ENCODE results near the gene GNAS-AS1.

GNAS-AS1 gene

DNA sequence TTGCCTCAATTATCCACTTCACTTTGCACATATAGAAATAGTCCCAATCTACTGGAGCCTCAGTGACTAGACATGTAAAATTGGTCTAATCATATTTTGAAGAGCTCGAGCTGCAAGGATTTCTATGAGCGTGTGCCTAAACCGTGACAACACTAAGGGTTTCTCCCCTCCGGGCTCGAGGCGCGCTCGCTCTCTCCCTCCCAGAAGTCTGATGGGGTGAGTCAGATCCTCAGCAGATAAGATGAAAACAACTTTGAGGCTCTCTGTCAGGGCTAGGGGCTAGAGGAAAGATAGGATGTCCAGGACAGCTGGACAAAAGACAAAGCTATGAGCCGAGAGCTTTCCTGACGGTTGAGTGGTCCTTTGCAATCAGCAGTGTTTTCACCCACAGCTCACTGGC is 16.8 kb downstream of the GNAS-AS1 start:
- no peak for TF ChIP-seq TCF12 (IDR thresholded peaks at IDR 0.05; ENCODE audit: low read depth)
- no peak for TF ChIP-seq EGR1 (IDR thresholded peaks at IDR 0.05)
- TF ChIP-seq TAF1 (IDR thresholded peaks at IDR 0.05; ENCODE audit: low read depth): no peak
- no peak for TF ChIP-seq EP300 (IDR thresholded peaks at IDR 0.05; ENCODE audit: borderline replicate concordance)
- no peak for TF ChIP-seq TEAD4 (IDR thresholded peaks at IDR 0.05)
- TF ChIP-seq, protein P1, sequence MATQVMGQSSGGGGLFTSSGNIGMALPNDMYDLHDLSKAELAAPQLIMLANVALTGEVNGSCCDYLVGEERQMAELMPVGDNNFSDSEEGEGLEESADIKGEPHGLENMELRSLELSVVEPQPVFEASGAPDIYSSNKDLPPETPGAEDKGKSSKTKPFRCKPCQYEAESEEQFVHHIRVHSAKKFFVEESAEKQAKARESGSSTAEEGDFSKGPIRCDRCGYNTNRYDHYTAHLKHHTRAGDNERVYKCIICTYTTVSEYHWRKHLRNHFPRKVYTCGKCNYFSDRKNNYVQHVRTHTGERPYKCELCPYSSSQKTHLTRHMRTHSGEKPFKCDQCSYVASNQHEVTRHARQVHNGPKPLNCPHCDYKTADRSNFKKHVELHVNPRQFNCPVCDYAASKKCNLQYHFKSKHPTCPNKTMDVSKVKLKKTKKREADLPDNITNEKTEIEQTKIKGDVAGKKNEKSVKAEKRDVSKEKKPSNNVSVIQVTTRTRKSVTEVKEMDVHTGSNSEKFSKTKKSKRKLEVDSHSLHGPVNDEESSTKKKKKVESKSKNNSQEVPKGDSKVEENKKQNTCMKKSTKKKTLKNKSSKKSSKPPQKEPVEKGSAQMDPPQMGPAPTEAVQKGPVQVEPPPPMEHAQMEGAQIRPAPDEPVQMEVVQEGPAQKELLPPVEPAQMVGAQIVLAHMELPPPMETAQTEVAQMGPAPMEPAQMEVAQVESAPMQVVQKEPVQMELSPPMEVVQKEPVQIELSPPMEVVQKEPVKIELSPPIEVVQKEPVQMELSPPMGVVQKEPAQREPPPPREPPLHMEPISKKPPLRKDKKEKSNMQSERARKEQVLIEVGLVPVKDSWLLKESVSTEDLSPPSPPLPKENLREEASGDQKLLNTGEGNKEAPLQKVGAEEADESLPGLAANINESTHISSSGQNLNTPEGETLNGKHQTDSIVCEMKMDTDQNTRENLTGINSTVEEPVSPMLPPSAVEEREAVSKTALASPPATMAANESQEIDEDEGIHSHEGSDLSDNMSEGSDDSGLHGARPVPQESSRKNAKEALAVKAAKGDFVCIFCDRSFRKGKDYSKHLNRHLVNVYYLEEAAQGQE (IDR thresholded peaks at IDR 0.05; ENCODE audit: low read depth): no peak
- TF ChIP-seq CREB1 (IDR thresholded peaks at IDR 0.05; ENCODE audit: low read depth): no peak
- TF ChIP-seq, protein P2, sequence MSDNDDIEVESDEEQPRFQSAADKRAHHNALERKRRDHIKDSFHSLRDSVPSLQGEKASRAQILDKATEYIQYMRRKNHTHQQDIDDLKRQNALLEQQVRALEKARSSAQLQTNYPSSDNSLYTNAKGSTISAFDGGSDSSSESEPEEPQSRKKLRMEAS (IDR thresholded peaks at IDR 0.05): no peak
- no peak for TF ChIP-seq ZBTB7A (IDR thresholded peaks at IDR 0.05; ENCODE audit: low read depth)
- no peak for TF ChIP-seq NFIC (IDR thresholded peaks at IDR 0.05)

DNA sequence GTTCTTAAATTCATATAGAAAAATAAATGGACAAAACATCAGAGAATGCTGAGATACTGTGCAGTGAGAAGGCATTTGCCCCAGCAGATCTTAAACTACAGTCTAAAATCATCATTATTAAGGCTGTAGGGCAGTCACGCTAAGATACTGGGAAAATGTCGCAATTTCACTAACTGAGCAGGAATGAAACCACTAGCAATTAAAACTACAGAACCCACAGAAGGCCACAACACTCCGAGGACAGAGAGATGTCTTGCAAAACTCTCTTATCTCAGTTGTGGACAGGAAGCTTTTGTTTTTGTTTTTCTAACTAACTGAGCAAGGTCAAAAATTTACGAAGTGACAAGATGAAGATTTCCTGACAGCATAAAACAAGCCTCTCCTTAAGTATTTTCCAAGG is 18.2 kb downstream of the GNAS-AS1 start:
- no peak for TF ChIP-seq EGR1 (IDR thresholded peaks at IDR 0.05)
- no peak for TF ChIP-seq CREB1 (IDR thresholded peaks at IDR 0.05; ENCODE audit: low read depth)
- no peak for TF ChIP-seq TCF12 (IDR thresholded peaks at IDR 0.05; ENCODE audit: low read depth)
- TF ChIP-seq, protein P1 (IDR thresholded peaks at IDR 0.05; ENCODE audit: low read depth): no peak
- TF ChIP-seq, protein P3, sequence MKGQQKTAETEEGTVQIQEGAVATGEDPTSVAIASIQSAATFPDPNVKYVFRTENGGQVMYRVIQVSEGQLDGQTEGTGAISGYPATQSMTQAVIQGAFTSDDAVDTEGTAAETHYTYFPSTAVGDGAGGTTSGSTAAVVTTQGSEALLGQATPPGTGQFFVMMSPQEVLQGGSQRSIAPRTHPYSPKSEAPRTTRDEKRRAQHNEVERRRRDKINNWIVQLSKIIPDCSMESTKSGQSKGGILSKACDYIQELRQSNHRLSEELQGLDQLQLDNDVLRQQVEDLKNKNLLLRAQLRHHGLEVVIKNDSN (IDR thresholded peaks at IDR 0.05): no peak

DNA sequence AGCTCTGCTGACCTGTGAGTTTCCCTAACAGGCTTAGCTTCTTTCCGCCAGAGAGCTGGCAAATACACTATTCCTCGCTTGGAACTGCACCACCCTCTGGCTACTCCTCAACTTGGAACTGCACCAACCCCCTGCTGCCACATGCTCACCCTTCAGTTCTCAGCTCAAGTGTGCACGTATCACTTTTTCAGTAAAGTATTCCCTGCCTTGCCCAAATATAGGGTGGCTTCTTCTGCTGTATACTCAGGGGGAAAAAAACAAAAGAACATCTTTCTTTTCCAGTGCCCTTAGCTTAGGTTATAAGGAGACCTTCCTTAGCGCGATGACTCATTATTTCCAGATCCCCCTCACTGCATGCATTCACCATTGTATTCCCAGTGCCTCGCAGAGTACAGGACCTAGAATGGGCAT is 21.2 kb downstream of the GNAS-AS1 start:
- TF ChIP-seq ZBTB7A (IDR thresholded peaks at IDR 0.05; ENCODE audit: low read depth) (no peak), EGR1 (IDR thresholded peaks at IDR 0.05) (no peak), FOXM1 (IDR thresholded peaks at IDR 0.05; ENCODE audit: borderline replicate concordance, low read depth) (no peak), CREB1 (IDR thresholded peaks at IDR 0.05; ENCODE audit: low read depth) (no peak), TAF1 (IDR thresholded peaks at IDR 0.05; ENCODE audit: low read depth) (no peak), EP300 (IDR thresholded peaks at IDR 0.05; ENCODE audit: borderline replicate concordance) (no peak), TCF12 (IDR thresholded peaks at IDR 0.05; ENCODE audit: low read depth) (no peak), RAD21 (IDR thresholded peaks at IDR 0.05; ENCODE audit: low read depth) (no peak), NFIC (IDR thresholded peaks at IDR 0.05) (no peak)
- TF ChIP-seq, protein P3 (IDR thresholded peaks at IDR 0.05): no peak
- TF ChIP-seq, protein P2 (IDR thresholded peaks at IDR 0.05): no peak
- TF ChIP-seq, protein P1 (IDR thresholded peaks at IDR 0.05; ENCODE audit: low read depth): no peak

DNA sequence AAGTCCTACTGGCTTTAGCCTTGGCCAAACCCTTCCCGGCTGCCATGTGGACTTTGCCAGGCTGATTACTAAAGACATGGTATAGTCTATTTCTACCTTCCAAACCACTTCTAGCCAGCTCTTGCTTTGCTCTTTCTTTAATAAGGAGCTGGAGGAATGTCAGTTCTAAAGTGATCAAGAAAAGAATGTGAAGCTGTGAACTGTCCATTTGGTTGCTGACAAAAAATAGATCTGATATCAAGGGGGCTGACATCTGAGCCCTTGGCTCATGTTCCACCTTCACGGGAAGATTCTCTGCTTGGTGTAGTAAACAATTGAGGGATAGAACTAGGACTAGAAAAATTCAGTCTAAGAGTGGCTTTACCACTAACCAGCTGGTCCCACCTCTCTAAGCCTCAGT is 22.6 kb downstream of the GNAS-AS1 start:
- no peak for TF ChIP-seq TAF1 (IDR thresholded peaks at IDR 0.05; ENCODE audit: low read depth)
- no peak for TF ChIP-seq ZBTB7A (IDR thresholded peaks at IDR 0.05; ENCODE audit: low read depth)
- TF ChIP-seq FOXM1 (IDR thresholded peaks at IDR 0.05; ENCODE audit: borderline replicate concordance, low read depth): no peak
- no peak for TF ChIP-seq TEAD4 (IDR thresholded peaks at IDR 0.05)
- TF ChIP-seq CREB1 (IDR thresholded peaks at IDR 0.05; ENCODE audit: low read depth): no peak
- TF ChIP-seq, protein P2 (IDR thresholded peaks at IDR 0.05): no peak
- no peak for TF ChIP-seq CEBPB (IDR thresholded peaks at IDR 0.05)
- TF ChIP-seq TCF12 (IDR thresholded peaks at IDR 0.05; ENCODE audit: low read depth): no peak
- TF ChIP-seq, protein P3 (IDR thresholded peaks at IDR 0.05): no peak
- no peak for TF ChIP-seq RAD21 (IDR thresholded peaks at IDR 0.05; ENCODE audit: low read depth)
- TF ChIP-seq NFIC (IDR thresholded peaks at IDR 0.05): no peak
- TF ChIP-seq, protein P1 (IDR thresholded peaks at IDR 0.05; ENCODE audit: low read depth): no peak
- no peak for TF ChIP-seq EP300 (IDR thresholded peaks at IDR 0.05; ENCODE audit: borderline replicate concordance)
- TF ChIP-seq EGR1 (IDR thresholded peaks at IDR 0.05): no peak
